Stimulated activated naive CD4-positive, alpha-beta T cell treated with Interleukin-2 at 50 U/mL for 16 hours (primary cell): ENCODE data around the gene ZNF17.
"Not testable (repeated sequence)": the region's sequence is repeated elsewhere in the genome, so short reads cannot be mapped to it uniquely, and the experiment has no call there.

ENCODE experiments used
- DNase-seq: peaks from one replicate; lab custom pipeline; 2025; lab: John Stamatoyannopoulos, UW

Gene ZNF17

GRCh38 chr19:57410877-57411671, at the start of gene ZNF17:
Gene ZNF17 (plus strand): TSS chr19:57411161. CDS start chr19:57413616, 2,455 bp downstream.
- DNase-seq, result peak; percentile 94

GRCh38 chr19:57362419-57362818, 48.5 kb upstream of the ZNF17 start:
- DNase-seq, result no peak

DNA sequence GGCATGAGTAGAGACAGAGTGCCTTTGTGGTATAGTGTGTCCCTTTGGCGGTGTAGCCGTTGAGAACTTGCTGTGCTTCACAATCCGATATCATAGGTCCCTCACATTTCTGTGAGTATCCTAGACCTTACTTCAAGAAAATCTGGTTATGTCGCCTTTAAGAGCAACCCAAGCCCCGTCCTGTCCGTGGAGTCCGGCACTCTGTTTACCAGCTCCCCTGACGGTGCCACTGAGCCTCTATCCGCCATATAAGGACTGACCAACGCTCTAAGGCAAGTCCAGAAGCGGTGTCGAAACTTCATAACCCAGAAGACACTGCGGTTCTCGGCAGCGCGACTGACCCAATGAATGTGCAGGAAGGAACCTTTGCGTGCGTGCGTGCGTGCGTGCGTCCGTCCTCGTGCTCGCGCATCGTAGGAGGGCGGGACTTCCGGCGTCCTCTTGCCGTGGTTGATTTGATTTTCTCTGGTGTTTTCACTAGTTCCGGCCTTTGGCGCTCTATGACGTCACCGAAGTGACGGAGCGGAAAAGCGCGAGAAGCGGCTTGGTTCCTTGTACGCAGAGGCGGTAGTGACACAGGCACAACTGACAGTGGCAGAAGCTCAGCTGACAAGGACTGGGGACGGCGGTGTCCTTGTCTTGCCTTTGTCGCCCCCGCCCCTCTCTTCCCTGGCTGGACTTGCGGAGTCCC, 47.8 kb upstream of the ZNF17 start, which contains the start of the genes TRAPPC2B and ZNF547:
TSS of gene TRAPPC2B (plus strand) at position 555 of the 691 bp plus-strand sequence. CDS start 1,283 bp downstream, outside the sequence.
TSS of gene ZNF547 (plus strand) at position 555 of the 691 bp plus-strand sequence. CDS start 5,005 bp downstream, outside the sequence.
- peak; percentile 97 for DNase-seq

- DNase-seq, result no peak
These were observed 47.2 kb upstream of the ZNF17 start for GRCh38 chr19:57363688-57364181.

- no peak for DNase-seq
These were observed 44.2 kb upstream of the ZNF17 start for GRCh38 chr19:57366776-57367175.

DNA sequence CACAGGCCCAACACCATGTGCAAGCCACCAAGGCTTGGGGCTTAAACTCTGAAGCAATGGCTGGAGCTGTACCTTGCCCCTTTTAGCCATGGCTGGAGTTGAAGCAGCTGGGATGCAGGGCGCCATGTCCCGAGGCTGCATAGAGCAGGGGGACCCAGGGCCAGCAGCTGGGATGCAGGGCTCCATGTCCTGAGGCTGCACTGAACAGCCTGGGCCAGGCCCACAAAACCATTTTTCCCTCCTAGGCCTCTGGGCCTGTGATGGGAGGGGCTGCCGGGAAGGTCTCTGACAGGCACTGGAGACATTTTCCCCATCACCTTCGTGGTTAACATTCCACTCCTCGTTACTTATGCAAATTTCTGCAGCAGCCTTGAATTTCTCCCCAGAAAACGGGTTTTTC, 36.8 kb upstream of the ZNF17 start:
- no peak for DNase-seq

DNA sequence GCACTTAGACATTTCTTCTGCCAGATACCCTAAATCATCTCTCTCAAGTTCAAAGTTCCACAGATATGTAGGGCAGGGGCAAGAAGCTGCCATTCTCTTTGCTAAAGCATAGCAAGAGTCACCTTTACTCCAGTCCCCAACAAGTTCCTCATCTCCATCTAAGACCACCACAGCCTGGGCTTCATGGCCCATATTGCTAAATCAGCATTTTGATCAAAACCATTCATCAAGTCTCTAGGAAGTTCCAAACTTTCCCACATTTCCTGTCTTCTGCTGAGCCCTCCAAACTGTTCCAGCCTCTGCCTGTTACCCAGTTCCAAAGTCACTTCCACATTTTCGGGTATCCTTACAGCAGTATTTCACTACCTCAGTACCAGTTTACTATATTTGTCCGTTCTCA, 36.3 kb upstream of the ZNF17 start:
- not testable (repeated sequence) for DNase-seq

DNA sequence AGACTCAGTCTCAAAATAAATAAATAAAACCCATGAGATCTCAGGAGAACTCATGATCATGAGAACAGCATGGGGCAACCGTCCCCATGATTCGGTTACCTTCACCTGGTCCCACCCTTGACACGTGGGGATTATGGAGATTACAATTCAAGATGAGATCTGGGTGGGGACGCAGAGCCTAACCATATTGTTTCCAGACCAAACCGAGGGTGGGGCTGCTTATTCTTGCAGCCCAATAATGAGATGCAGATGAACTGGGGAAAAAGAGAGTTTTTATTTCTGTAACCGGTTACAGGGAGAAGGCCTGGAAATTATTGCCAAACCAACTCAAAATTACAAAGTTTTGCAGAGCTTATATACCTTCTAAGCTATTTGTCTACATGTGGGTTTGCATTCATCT, 34.8 kb upstream of the ZNF17 start:
- no peak for DNase-seq

GRCh38 chr19:57377498-57378146, 33.3 kb upstream of the ZNF17 start:
- DNase-seq, result no peak

GRCh38 chr19:57380923-57381322, 30.0 kb upstream of the ZNF17 start:
- DNase-seq, result no peak

DNA sequence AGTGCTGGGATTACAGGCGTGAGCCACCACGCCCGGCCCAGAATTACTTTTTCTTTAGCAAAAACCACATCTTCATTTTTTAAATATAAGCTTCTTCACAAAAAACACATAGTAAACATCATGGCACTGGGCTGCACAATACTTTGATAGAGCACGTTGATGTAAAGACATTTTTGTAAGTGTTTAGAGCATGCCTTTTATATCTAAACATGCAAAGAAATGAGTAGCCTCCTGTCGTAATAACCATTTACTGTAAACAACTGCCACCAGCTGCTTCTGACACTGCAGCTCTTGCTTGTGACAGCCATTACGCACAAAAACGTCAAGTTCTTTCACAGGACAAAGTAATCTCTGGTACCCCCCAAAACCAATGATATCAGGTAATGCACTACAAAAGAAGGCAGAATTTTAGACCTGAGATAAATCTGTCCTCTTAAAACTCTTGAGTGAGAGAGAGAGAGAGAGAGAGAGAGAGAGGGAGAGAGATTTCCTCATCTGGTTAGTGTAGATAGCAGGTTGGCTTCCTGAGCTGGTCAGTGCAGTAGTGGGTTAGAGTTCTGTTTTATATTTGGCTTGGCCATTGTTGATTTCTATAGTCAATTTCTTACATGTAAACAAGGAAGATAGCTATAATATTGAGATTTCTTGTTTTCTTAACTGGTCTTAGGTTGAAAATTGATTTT, 28.0 kb upstream of the ZNF17 start:
- DNase-seq, result no peak

DNA sequence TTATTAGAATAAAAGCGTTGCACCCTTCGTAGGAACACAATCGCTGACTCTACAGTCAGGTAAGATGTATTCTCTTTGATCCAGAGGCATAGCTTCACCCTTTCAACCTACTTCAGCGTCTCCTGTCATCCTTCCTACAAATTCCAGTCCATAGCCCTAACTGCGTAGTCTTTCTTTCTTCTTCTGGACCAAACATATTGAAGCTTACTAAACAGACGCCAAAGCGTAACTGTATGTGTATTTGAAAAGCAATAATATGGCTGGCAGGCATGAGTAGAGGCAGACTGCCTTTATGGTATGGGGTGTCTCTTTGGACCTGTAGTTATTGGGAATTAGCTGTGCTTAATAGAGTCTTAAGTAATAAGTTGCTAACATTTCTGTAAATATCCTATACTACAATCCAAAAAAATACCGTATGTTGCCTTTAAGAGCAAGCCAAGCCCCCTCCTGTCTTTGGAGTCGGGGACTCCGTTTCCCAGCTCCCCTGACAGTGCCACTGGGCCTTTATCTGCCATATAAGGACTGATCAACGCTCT, 21.7 kb upstream of the ZNF17 start:
- no peak for DNase-seq

- peak; percentile 96 for DNase-seq
These were observed 21.0 kb upstream of the ZNF17 start, which contains the start of gene ZNF548 for GRCh38 chr19:57389730-57390598. Gene ZNF548 (plus strand): TSS chr19:57389854. CDS start chr19:57390100, 246 bp downstream.

- DNase-seq, result no peak
These were observed 15.3 kb upstream of the ZNF17 start for GRCh38 chr19:57395710-57396109.

DNA sequence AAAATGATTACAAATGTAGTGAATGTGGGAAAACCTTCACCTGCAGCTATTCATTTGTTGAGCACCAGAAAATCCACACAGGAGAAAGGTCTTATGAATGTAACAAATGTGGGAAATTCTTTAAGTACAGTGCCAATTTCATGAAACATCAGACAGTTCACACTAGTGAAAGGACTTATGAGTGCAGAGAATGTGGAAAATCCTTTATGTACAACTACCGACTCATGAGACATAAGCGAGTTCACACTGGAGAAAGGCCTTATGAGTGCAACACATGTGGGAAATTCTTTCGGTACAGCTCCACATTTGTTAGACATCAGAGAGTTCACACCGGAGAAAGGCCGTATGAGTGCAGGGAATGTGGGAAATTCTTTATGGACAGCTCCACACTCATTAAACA, 12.1 kb upstream of the ZNF17 start:
- DNase-seq, result no peak

DNA sequence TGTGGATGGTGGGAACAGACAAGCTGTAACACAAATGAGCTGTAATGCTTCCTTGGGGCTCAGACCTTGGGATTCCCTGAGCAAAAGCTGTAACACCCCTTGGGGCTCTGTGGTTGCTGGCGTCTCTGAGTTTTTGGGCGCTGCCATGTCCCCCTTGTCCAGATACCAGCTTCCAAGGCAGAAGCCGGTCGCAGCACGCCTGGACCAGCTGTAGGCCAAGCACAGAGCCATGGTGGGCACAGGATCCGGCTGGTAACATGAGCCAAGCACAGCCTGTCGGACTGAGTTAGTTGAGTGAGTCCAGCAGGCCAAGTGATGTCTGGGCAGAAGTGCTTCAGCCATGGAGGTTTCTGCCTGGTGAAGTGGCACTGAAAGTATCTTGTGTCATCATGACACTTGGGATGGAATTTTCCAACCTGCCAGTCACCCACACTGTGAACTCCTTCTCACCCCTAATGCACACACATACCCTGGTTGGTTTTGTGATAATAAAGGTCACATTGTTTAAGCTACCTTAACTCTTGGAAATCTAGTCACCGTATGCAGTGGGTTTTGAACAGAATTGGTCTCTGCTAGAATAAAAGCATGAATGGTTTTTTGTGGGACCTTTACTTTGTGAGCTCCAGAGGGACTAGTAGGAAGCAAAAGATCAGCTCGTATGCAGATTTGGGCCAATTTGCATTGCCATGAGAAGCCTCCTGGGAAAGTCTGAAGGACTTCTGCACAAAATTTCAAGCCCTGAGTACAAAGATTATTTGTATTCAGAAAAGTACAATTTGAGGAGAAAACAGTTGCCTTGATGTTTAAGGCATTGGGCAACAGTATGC, 7.0 kb upstream of the ZNF17 start:
- no peak for DNase-seq

GRCh38 chr19:57406516-57407123, 4.3 kb upstream of the ZNF17 start:
- DNase-seq, result peak; percentile 63

DNA sequence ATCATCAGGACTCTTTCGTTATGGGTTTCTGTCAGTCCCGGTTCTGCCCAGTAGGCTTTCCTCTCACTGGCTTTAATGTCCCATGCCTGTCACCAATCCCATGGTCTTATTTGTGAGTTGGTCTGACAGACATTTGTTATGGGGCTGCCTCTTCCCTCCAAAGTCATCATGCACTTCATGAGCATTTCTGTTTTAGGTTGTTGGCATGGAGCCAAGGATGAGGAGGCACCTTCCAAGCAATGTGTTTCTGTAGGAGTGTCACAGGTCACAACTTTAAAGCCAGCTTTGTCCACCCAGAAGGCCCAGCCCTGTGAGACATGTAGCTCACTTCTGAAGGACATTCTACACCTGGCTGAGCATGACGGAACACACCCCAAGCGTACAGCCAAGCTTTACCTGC, 8.5 kb downstream of the ZNF17 start:
- no peak for DNase-seq

- no peak for DNase-seq
These were observed 10.1 kb downstream of the ZNF17 start for GRCh38 chr19:57421037-57421436.
